Colonic mucosa (tissue), 4 donors: ENCODE results near the gene ACSM3. TPM values are rescaled to one million over a fixed set of nuclear protein-coding genes. Genes with fewer than 3 reads are reported as not detected.

ENCODE experiments used
- DNase-seq: peaks from one replicate; pipeline ENCODE4 v3.0.0-alpha.2; 2020
- H3K27ac ChIP-seq: fragments of 200-600 bp; one replicate; pipeline ENCODE4 v1.8.0; 2021
- H3K27me3 ChIP-seq: fragments of 200-600 bp; one replicate; pipeline ENCODE4 v1.8.0; 2021
- H3K36me3 ChIP-seq: fragments of 200-600 bp; one replicate; pipeline ENCODE4 v1.8.0; 2021
- H3K4me1 ChIP-seq: fragments of 200-600 bp; one replicate; pipeline ENCODE4 v1.8.0; 2021; ENCODE audit warnings: mild to moderate bottlenecking
- H3K4me3 ChIP-seq: fragments of 200-600 bp; one replicate; pipeline ENCODE4 v1.8.0; 2021
- H3K9ac ChIP-seq, 2 donors: one replicate each; pipeline ENCODE4 v1.7.0; 2013; ENCODE audit warnings: control low read depth in 2 of 2, low read depth in 2 of 2, low read length in 2 of 2
- H3K9me3 ChIP-seq: fragments of 200-600 bp; one replicate; pipeline ENCODE4 v1.8.0; 2021
- CTCF ChIP-seq: fragments of 200-600 bp; IDR thresholded peaks from one replicate; pipeline ENCODE4 v1.8.0; 2022; ENCODE audit warnings: antibody characterized with exemption, mild to moderate bottlenecking
- intact Hi-C: fragments of 100-400 bp; cut with DNase I; formaldehyde crosslinking; loops from one replicate; pipeline ENCODE4 v1.14.1; 2022
- total RNA-seq, 2 donors: library from RNA; stranded (reverse); fragmentation: NEBNext Ultra II Directional in 1 of 2; extraction: Animal tissue kit (Norgen Biotek cat#: 25700) in 1 of 2; gene quantifications; one replicate each; pipeline ENCODE4 v1.2.1, GENCODE V29; 2021
- donor health status: healthy.
- donor health status: DM: no; HTN: no; CAD: no.
- donor health status: DM: no; HTN: no; CAD: no.

The ACSM3 gene
- total RNA-seq, 2 donors from 2014 or later: 34.9 to 42.8 TPM

- Histone ChIP-seq H3K4me3 (peak within 1 kb of the TSS; percentile 90), H3K4me1 (no peaks in the 10 kb centered on the region), H3K27ac (peak within 1 kb of the TSS; percentile 97), H3K36me3 (no peaks in the 10 kb centered on the region), H3K27me3 (no peaks in the 10 kb centered on the region), H3K9me3 (no peaks in the 10 kb centered on the region), H3K9ac (peak within 1 kb of the TSS; percentile 86 to 93)
- intact Hi-C loops: no loop called here
- TF ChIP-seq CTCF: no peak
- peak; percentile 96 for DNase-seq
Measured at GRCh38 chr16:20806168-20807050, 42.6 kb downstream of the ACSM3 start, which contains the start of the genes ERI2 and REXO5. TSS of gene ERI2 (minus strand) at chr16:20806472. CDS start at chr16:20806430, 42 bp downstream. TSS of gene REXO5 (plus strand) at chr16:20806527. CDS start at chr16:20806954, 427 bp downstream.

- no peak for DNase-seq
- no peak overlapping the region for H3K4me3 ChIP-seq
- no peaks in the 10 kb centered on the region for H3K27me3 ChIP-seq
- H3K36me3 ChIP-seq: no peaks in the 10 kb centered on the region
- H3K27ac ChIP-seq: no peak overlapping the region
- intact Hi-C loops: no loop called here
- no peaks in the 10 kb centered on the region for H3K4me1 ChIP-seq
- TF ChIP-seq CTCF: no peak
- H3K9me3 ChIP-seq: no peaks in the 10 kb centered on the region
- H3K9ac ChIP-seq: no peak overlapping the region
Measured at GRCh38 chr16:20807862-20808261, 44.0 kb downstream of the ACSM3 start.

- intact Hi-C loops: no loop called here
- TF ChIP-seq CTCF: no peak
- no peak for DNase-seq
- Histone ChIP-seq H3K27ac (no peak overlapping the region), H3K9ac (no peak overlapping the region), H3K9me3 (no peaks in the 10 kb centered on the region), H3K4me1 (no peaks in the 10 kb centered on the region), H3K4me3 (no peak overlapping the region), H3K36me3 (no peaks in the 10 kb centered on the region), H3K27me3 (no peaks in the 10 kb centered on the region)
Measured at GRCh38 chr16:20811889-20812439, 48.1 kb downstream of the ACSM3 start.

- Histone ChIP-seq H3K27me3 (no peaks in the 10 kb centered on the region), H3K9me3 (no peaks in the 10 kb centered on the region), H3K4me3 (no peak overlapping the region), H3K36me3 (no peaks in the 10 kb centered on the region), H3K27ac (no peak overlapping the region), H3K4me1 (no peaks in the 10 kb centered on the region), H3K9ac (no peak overlapping the region)
- intact Hi-C loops: no loop called here
- TF ChIP-seq CTCF: no peak
- DNase-seq: no peak
Measured at GRCh38 chr16:20812510-20812909, 48.7 kb downstream of the ACSM3 start.

GRCh38 chr16:20814784-20815183 is 51.0 kb downstream of the ACSM3 start:
- H3K4me3 ChIP-seq: no peak overlapping the region
- H3K27me3 ChIP-seq: no peaks in the 10 kb centered on the region
- no peaks in the 10 kb centered on the region for H3K4me1 ChIP-seq
- H3K9me3 ChIP-seq: no peaks in the 10 kb centered on the region
- DNase-seq: no peak
- H3K9ac ChIP-seq: no peak overlapping the region
- H3K27ac ChIP-seq: no peak overlapping the region
- no peak for TF ChIP-seq CTCF
- no peaks in the 10 kb centered on the region for H3K36me3 ChIP-seq
- intact Hi-C loops: no loop called here
